ENCODE data around the gene SYPL1.

SYPL1 gene

GRCh38 chr7:106075937-106076336 is 36.2 kb downstream of the SYPL1 start:
- DNase-seq (ENCODE audit: extremely low read depth, low read depth), result no peak
- no peak for TF ChIP-seq CTCF (IDR thresholded peaks at IDR 0.05; ENCODE audit: low read depth, low read length)

GRCh38 chr7:106074257-106074656 is 37.9 kb downstream of the SYPL1 start:
- DNase-seq (ENCODE audit: extremely low read depth, low read depth), result no peak
- TF ChIP-seq CTCF (IDR thresholded peaks at IDR 0.05; ENCODE audit: low read depth, low read length), result no peak

- TF ChIP-seq CTCF (IDR thresholded peaks at IDR 0.05; ENCODE audit: low read depth, low read length), result no peak
- no peak for DNase-seq (ENCODE audit: extremely low read depth, low read depth)
Observed at GRCh38 chr7:106073701-106074100, 38.4 kb downstream of the SYPL1 start.

GRCh38 chr7:106072715-106073091 is 39.4 kb downstream of the SYPL1 start:
- TF ChIP-seq CTCF (IDR thresholded peaks at IDR 0.05; ENCODE audit: low read depth, low read length), result no peak

GRCh38 chr7:106071999-106072714 is 40.0 kb downstream of the SYPL1 start:
- no peak for TF ChIP-seq CTCF (IDR thresholded peaks at IDR 0.05; ENCODE audit: low read depth, low read length)
- DNase-seq (ENCODE audit: extremely low read depth, low read depth), result no peak

More at GRCh38 chr7:106072715-106073091, 39.4 kb downstream of the SYPL1 start:
- DNase-seq (ENCODE audit: extremely low read depth, low read depth), result no peak

GRCh38 chr7:106071356-106071998 is 40.6 kb downstream of the SYPL1 start:
- no peak for TF ChIP-seq CTCF (IDR thresholded peaks at IDR 0.05; ENCODE audit: low read depth, low read length)
- no peak for DNase-seq (ENCODE audit: extremely low read depth, low read depth)

GRCh38 chr7:106070567-106071254 is 41.4 kb downstream of the SYPL1 start:
- TF ChIP-seq CTCF (IDR thresholded peaks at IDR 0.05; ENCODE audit: low read depth, low read length), result no peak

More at GRCh38 chr7:106070567-106071254, 41.4 kb downstream of the SYPL1 start:
- no peak for DNase-seq (ENCODE audit: extremely low read depth, low read depth)

Data from AG09319 (cell line).